GM12873 (cell line): ENCODE data around the gene CACNA2D1.

Experiments used
- TF ChIP-seq, protein P1 (sequence below): IDR thresholded peaks from 2 replicates; pipeline ENCODE4 v1.5.1; 2012; ENCODE audit warnings: low read depth, mild to moderate bottlenecking, moderate library complexity, low read length, control low read depth; ENCODE audit not compliant: insufficient read depth; ENCODE audit errors: missing control alignments

CACNA2D1 gene

DNA sequence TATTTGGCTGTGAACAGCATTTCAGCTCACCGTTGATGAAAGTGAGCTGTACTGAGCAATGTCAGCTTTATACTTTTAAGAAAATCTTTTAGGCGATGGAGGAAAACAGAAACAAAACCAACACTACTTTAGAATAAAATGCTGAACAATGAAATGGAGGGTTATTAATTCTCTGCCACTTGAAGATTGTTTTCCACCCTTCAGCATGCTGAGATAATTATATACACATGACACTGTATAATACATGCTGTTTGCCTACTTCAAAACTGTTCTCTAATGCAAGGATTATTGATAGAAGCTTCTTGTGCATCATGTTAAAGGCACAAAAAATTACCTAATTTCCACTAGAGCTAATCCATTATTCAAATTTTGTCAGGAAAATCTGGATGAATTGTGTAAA is 66.8 kb downstream of the CACNA2D1 start:
- TF ChIP-seq, protein P1, sequence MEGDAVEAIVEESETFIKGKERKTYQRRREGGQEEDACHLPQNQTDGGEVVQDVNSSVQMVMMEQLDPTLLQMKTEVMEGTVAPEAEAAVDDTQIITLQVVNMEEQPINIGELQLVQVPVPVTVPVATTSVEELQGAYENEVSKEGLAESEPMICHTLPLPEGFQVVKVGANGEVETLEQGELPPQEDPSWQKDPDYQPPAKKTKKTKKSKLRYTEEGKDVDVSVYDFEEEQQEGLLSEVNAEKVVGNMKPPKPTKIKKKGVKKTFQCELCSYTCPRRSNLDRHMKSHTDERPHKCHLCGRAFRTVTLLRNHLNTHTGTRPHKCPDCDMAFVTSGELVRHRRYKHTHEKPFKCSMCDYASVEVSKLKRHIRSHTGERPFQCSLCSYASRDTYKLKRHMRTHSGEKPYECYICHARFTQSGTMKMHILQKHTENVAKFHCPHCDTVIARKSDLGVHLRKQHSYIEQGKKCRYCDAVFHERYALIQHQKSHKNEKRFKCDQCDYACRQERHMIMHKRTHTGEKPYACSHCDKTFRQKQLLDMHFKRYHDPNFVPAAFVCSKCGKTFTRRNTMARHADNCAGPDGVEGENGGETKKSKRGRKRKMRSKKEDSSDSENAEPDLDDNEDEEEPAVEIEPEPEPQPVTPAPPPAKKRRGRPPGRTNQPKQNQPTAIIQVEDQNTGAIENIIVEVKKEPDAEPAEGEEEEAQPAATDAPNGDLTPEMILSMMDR: no peak

DNA sequence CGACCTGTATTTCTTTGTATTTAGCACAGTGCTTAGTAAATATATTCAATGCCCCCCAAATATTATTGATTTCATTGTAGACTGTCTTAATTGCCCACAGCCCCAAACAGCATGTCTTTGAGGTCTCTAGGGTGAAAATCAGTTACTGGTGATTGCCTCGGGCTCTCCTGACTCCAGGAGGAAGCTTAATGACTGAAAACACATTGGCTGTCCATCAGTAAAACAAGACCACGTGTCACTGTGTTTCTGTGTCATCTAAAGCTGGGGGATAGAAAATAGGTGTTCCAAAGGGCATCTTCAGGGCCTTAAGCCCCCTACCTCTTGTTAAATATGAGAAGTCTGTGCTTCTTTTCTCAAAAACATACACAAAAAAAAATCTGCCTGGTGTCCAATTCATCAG is 67.9 kb downstream of the CACNA2D1 start:
- TF ChIP-seq, protein P1: no peak

DNA sequence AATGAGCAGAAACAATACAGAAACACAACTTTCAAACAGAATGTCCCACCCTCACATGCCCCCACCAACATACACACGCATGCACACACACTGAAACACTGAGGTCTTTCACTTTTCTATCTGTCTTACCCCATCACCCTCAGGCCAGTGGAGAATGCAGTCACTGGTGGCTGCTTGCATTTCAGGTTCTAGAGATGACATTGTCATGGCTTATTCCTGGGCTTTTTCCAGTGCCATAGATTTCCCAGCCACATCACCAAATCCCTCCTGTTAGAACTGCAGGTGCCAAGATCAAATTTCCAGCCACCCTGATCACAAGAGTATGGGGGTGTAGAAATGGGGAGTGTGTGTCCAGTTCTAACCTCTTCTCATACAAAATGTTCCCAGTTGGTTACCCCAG is 68.4 kb downstream of the CACNA2D1 start:
- TF ChIP-seq, protein P1: no peak

DNA sequence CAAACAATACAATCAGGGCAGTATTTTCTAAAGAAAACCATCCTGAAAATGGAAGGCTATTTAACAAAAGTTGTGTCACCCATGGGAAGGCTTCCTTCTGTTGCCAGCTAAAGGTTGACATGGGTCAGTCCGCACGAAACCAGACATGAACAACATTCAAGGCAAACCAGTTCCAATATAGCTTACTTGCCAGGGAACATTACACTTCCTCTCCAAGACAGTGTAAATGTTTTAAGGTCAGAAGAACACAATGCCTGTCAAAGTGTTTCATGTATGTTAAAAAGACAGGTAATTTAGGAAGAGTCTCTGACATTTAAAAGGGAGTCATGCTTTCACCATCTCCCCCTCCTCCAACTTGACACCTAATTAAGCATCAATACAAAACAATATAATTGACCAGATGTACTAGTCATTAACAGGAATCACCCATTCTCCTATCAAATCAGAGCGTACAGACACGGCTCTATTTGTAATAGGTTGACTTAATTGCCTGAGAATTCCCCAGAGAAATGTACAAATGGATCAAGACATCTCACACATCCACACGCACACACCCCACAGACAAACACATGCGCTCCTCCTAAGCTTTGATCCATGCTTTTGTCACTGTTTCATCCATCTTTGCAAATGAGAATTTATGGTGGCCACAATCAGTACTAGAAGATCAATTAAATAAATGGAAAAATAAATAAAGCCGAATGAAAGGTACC is 69.5 kb downstream of the CACNA2D1 start:
- TF ChIP-seq, protein P1: no peak

DNA sequence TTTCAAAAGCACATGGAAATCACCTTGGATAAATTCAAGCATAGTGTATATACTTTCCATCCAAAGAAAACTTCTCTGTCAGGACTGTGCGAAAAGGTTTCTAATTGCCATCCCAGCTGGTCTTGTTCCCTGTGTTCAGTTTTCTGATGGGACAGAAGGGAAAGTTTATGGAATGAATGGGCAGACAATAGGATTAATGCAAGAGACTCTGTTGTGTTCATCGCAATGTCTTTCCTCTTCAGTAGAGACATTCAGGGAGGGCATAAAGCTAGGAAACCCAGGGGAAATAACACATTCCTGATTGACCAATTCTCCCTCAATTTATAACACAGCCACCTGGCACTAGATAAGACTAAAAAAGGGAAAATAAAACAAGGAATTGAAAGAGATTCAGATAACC is 78.9 kb downstream of the CACNA2D1 start:
- TF ChIP-seq, protein P1: no peak

DNA sequence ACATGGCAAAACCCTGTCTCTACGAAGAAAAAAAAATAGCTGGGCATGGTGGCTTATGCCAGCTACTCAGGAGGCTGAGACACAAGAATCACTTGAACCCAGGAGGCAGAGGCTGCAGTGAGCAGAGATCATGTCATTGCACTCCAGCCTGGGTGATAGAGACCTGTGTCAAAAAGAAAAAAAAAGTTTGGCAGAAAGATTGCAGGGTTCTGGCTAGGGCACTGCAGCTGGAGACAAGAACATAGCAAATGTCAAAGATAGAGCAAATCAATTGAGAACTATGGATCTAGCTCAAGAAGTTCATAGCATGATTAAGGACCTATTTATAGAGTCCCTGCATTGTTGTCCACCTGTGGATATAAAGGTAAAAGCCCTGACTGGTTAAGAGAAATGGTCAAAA is 79.5 kb downstream of the CACNA2D1 start:
- TF ChIP-seq, protein P1: no peak

DNA sequence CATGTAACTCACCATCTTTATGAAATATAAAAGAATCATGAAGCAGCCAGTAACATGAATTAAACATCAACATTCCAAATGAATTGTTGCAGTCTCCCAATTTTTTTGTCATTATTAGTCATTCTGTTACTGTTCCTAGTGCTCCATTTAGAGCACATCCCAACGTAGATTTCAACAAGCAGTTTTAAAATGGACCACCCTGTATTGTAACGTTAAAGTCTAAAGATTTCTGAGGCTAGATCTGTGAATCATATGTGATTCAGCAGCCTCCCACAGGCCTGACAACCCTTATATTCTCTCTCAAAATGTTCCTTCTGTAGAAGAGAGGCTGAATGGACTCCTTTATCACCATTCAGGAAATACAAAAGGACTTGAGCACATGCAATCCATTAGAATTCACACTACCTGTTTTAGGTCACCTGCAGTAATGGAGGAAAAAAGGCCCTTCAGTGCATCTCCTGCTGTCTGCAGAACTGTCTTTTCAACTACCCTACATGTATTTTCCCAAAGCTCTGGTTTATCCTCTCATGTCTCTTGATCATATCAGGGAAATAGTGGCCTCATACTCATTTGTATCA is 81.4 kb downstream of the CACNA2D1 start:
- TF ChIP-seq, protein P1: no peak
